HG03565 (cell line): Measurements from ENCODE around the gene ZNF565.
A peak's percentile ranks its signal among the peaks of the same experiment; 100 is the strongest.
"Not testable (repeated sequence)": the region's sequence is repeated elsewhere in the genome, so short reads cannot be mapped to it uniquely, and the experiment has no call there.

Experiments used
- ATAC-seq: cut with Tn5 transposase; IDR thresholded peaks from one replicate; pipeline ENCODE4 v1.9.1; 2021; ENCODE audit warnings: mild to moderate bottlenecking, moderate library complexity; ENCODE audit not compliant: unreplicated experiment

Gene ZNF565

GRCh38 chr19:36214386-36215275 is at the start of gene ZNF565, which contains the start of gene ZNF146:
Gene ZNF565 (minus strand): TSS chr19:36214665. CDS start chr19:36201985, 12,680 bp downstream.
Gene ZNF146 (plus strand): TSS chr19:36215106. CDS start chr19:36236441, 21,335 bp downstream.
- peak; percentile 86 for ATAC-seq

GRCh38 chr19:36259211-36259610 is 44.7 kb upstream of the ZNF565 start:
- ATAC-seq = no peak

GRCh38 chr19:36258028-36258875 is 43.8 kb upstream of the ZNF565 start:
- no peak for ATAC-seq

GRCh38 chr19:36257520-36257876 is 43.0 kb upstream of the ZNF565 start:
- no peak for ATAC-seq

- ATAC-seq = no peak
Observed at GRCh38 chr19:36256853-36257519, 42.5 kb upstream of the ZNF565 start.

GRCh38 chr19:36256064-36256463 is 41.6 kb upstream of the ZNF565 start:
- ATAC-seq = no peak

GRCh38 chr19:36255316-36255715 is 40.9 kb upstream of the ZNF565 start:
- ATAC-seq = no peak

GRCh38 chr19:36254848-36255247 is 40.4 kb upstream of the ZNF565 start:
- ATAC-seq = no peak

GRCh38 chr19:36252047-36252446 is 37.6 kb upstream of the ZNF565 start:
- no peak for ATAC-seq

GRCh38 chr19:36246006-36246481 is 31.6 kb upstream of the ZNF565 start:
- no peak for ATAC-seq

GRCh38 chr19:36245210-36246005 is 30.9 kb upstream of the ZNF565 start:
- ATAC-seq = no peak

GRCh38 chr19:36244066-36244465 is 29.6 kb upstream of the ZNF565 start:
- ATAC-seq = no peak

- no peak for ATAC-seq
Observed at GRCh38 chr19:36236946-36237310, 22.5 kb upstream of the ZNF565 start.

GRCh38 chr19:36236304-36236945 is 22.0 kb upstream of the ZNF565 start:
- ATAC-seq = no peak

- not testable (repeated sequence) for ATAC-seq
Observed at GRCh38 chr19:36233626-36234025, 19.2 kb upstream of the ZNF565 start.

GRCh38 chr19:36225219-36225892 is 10.9 kb upstream of the ZNF565 start:
- ATAC-seq = no peak

GRCh38 chr19:36222503-36222902 is 8.0 kb upstream of the ZNF565 start:
- ATAC-seq = no peak

- ATAC-seq = no peak
Observed at GRCh38 chr19:36221474-36221873, 7.0 kb upstream of the ZNF565 start.
